Transverse colon (tissue), 4 donors: Measurements from ENCODE around the gene CANT1. TPM values are rescaled to one million over a fixed set of nuclear protein-coding genes. Genes with fewer than 3 reads are reported as not detected.

ENCODE experiments used
- DNase-seq: peaks from one replicate; pipeline ENCODE4 v3.0.0-alpha.2; 2019
- H3K27ac ChIP-seq, 4 donors: fragments of 200-600 bp; sonication (generic); 2 replicates each; pipeline ENCODE4 v1.5.1; 2016 to 2018; ENCODE audit warnings: inconsistent platforms in 4 of 4
- H3K27me3 ChIP-seq: fragments of 200-600 bp; sonication (generic); 2 replicates; pipeline ENCODE4 v1.5.1; 2017; ENCODE audit warnings: inconsistent platforms
- H3K36me3 ChIP-seq, 4 donors: fragments of 200-600 bp; sonication (generic); 2 replicates each; pipeline ENCODE4 v1.5.1; 2017 to 2019; ENCODE audit warnings: inconsistent platforms in 4 of 4
- H3K4me1 ChIP-seq, 4 donors: fragments of 200-600 bp; sonication (generic); 2 replicates each; pipeline ENCODE4 v1.5.1; 2017 to 2020; ENCODE audit warnings: inconsistent platforms in 4 of 4
- H3K4me3 ChIP-seq, 4 donors: fragments of 200-600 bp; sonication (generic); 1 replicate in 1 of 4; 2 replicates in 3 of 4; pipeline versions ENCODE4 v1.5.1 to v1.6.1; 2017 to 2019; ENCODE audit warnings: inconsistent platforms in 4 of 4
- H3K9me3 ChIP-seq, 2 donors: fragments of 200-600 bp; sonication (generic); 2 replicates each; pipeline ENCODE4 v1.5.1; 2017 to 2019; ENCODE audit warnings: inconsistent platforms in 2 of 2
- EP300 ChIP-seq: sonication (generic); formaldehyde crosslinking; IDR thresholded peaks from one replicate; pipeline ENCODE4 v1.6.1; 2017; ENCODE audit warnings: antibody characterized with exemption, low read depth
- POLR2A ChIP-seq: fragments of 450-650 bp; IDR thresholded peaks from one replicate; pipeline ENCODE4 v1.6.1; 2016; ENCODE audit warnings: antibody characterized with exemption, mild to moderate bottlenecking, moderate library complexity
- POLR2AphosphoS5 ChIP-seq, 3 donors: sonication (generic); formaldehyde crosslinking; IDR thresholded peaks; one replicate each; pipeline ENCODE4 v1.6.1; 2016; ENCODE audit warnings: antibody characterized with exemption in 3 of 3
- WGBS, 2 donors: methylation state at CpG; one replicate each; pipeline ENCODE4 v1.1.5; 2018; ENCODE audit warnings: low coverage in 1 of 2; 5-methylcytosine and 5-hydroxymethylcytosine counted together
- in situ Hi-C, 4 donors: fragments of 200-750 bp; cut with MboI; loops; one replicate each; pipeline versions ENCODE4 v1.15.0 to v1.15.1; 2017; ENCODE audit warnings: low sequenced_read_pairs in 3 of 4, low pct_ligation_motif_present in 1 of 4, low pct_unique_long_range_greater_than_20kb in 1 of 4
- intact Hi-C: fragments of 100-400 bp; cut with DNase I; formaldehyde crosslinking; loops from one replicate; pipeline ENCODE4 v1.15.1; 2023; ENCODE audit warnings: low total_unique reads
- total RNA-seq, 4 donors: library from RNA; depleted of rRNA; stranded (reverse); fragments of >200 nt; gene quantifications; one replicate each; pipeline ENCODE4 v1.1.0, GENCODE V29; 2016
- TF ChIP-seq, protein P1 (sequence below), 5 experiments: fragments of 200-600 bp in 3 of 5; fragments of 450-650 bp in 2 of 5; sonication (generic) in 3 of 5; IDR thresholded peaks; 1 replicate in 2 of 5; 2 replicates in 3 of 5; pipeline ENCODE4 v1.5.1; 2016 to 2017; ENCODE audit warnings: antibody characterized with exemption in 5 of 5, inconsistent platforms in 3 of 5, mild to moderate bottlenecking in 2 of 5, moderate library complexity in 1 of 5

CANT1 gene
- total RNA-seq, 4 donors from 2014 or later = 89.4 to 231 (median 138) TPM

DNA sequence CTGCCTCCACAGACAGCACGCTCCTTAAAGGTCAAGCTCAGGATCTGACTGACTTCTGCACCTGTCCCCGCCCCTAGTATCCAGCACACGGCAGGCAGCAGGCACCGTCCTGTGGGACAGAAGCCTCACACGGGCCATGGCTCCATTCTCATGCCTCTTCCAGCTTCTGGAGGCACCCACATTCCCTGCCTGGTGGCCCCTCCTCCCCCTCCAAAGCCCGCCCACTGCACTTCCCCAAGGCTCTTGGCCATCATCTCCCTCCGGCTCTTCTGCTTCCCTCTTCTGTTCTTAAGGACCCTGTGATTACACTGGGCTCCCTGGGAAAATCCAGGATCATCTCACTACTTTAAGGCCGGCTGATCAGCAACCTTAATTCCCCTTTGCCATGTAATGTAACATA lies 3.5 kb downstream of the CANT1 start:
- Histone ChIP-seq H3K36me3 (no peaks in the 10 kb centered on the region), H3K27me3 (no peaks in the 10 kb centered on the region), H3K9me3 (no peaks in the 10 kb centered on the region), H3K27ac (peak overlapping the region; percentile 82 to 95 (median 92)), H3K4me1 (peaks cover 31 to 76% (median 69%) of the 10 kb centered on the region in 4 donors), H3K4me3 (peak overlapping the region in 1 of 4 donors; percentile 5)
- WGBS, 2 donors = 61 to 66% methylated on average over 3 to 8 of the region's 8 CpGs
- DNase-seq = peak; percentile 35
- no peak for TF ChIP-seq POLR2A
- TF ChIP-seq EP300 = no peak
- TF ChIP-seq POLR2AphosphoS5 (IDR thresholded peaks at IDR 0.05) = no peak
- TF ChIP-seq, protein P1, sequence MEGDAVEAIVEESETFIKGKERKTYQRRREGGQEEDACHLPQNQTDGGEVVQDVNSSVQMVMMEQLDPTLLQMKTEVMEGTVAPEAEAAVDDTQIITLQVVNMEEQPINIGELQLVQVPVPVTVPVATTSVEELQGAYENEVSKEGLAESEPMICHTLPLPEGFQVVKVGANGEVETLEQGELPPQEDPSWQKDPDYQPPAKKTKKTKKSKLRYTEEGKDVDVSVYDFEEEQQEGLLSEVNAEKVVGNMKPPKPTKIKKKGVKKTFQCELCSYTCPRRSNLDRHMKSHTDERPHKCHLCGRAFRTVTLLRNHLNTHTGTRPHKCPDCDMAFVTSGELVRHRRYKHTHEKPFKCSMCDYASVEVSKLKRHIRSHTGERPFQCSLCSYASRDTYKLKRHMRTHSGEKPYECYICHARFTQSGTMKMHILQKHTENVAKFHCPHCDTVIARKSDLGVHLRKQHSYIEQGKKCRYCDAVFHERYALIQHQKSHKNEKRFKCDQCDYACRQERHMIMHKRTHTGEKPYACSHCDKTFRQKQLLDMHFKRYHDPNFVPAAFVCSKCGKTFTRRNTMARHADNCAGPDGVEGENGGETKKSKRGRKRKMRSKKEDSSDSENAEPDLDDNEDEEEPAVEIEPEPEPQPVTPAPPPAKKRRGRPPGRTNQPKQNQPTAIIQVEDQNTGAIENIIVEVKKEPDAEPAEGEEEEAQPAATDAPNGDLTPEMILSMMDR (IDR thresholded peaks at IDR 0.05) = no peak
- in situ Hi-C loops (no loop called here), intact Hi-C loops (no loop called here)

- in situ Hi-C loops = no loop called here
- intact Hi-C loops = no loop called here
- no peaks in the 10 kb centered on the region for H3K36me3 ChIP-seq
These were observed 4.3 kb downstream of the CANT1 start for GRCh38 chr17:79005063-79005861.

DNA sequence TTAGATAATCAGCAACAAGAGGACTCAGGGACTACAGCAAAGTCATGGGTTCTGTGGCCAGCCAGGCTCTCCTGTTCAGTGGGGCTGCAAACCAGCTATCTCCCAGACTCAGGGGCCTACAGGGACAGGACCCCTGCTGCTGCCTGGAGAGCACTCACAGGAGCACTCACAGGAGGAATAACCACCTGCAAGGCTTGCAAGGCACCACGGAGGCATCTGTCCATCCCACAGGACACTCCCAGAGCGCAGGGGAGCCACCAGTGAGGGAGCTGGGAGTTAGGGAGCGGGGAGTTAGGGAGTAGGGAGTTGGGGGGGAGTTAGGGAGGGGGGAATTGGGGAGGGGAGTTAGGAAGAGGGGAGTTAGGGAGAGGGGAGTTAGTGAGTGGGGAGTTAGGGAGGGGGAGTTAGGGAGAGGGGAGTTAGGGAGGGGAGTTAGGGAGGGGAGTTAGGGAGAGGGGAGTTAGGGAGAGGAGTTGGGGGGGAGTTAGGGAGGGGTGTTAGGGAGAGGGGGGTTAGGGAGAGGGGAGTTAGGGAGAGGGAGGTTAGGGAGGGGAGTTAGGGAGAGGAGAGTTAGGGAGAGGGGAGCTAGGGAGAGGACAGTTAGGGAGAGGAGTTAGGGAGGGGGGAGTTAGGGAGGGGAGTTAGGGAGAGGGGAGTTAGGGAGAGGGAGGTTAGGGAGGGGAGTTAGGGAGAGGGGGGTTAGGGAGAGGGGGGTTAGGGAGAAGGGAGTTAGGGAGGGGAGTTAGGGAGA lies 5.7 kb downstream of the CANT1 start:
- H3K27me3 ChIP-seq = no peaks in the 10 kb centered on the region
- in situ Hi-C loops (no loop called here), intact Hi-C loops (no loop called here)
- no peaks in the 10 kb centered on the region for H3K36me3 ChIP-seq
- peak overlapping the region in 2 of 4 donors; percentile 0 to 33 for H3K4me3 ChIP-seq
- no peaks in the 10 kb centered on the region for H3K9me3 ChIP-seq
- TF ChIP-seq EP300 = no peak
- no peak for TF ChIP-seq POLR2A
- TF ChIP-seq POLR2AphosphoS5 (IDR thresholded peaks at IDR 0.05) = no peak
- TF ChIP-seq, protein P1 (IDR thresholded peaks at IDR 0.05) = no peak
- peak; percentile 31 for DNase-seq
- 81% methylated on average over 3 of the region's 3 CpGs; no CpG with 5 or more reads in 1 of the 2 donors for WGBS, 2 donors
- peaks cover 26 to 82% (median 71%) of the 10 kb centered on the region in 4 donors for H3K4me1 ChIP-seq
- H3K27ac ChIP-seq = peak overlapping the region in 3 of 4 donors; percentile 81 to 89 (median 83)

More at GRCh38 chr17:79005063-79005861, 4.3 kb downstream of the CANT1 start:
- Histone ChIP-seq H3K4me3 (peak overlapping the region in 2 of 4 donors; percentile 27 to 34), H3K4me1 (peaks cover 28 to 76% (median 73%) of the 10 kb centered on the region in 4 donors), H3K27me3 (no peaks in the 10 kb centered on the region), H3K9me3 (no peaks in the 10 kb centered on the region), H3K27ac (peak overlapping the region; percentile 82 to 95 (median 92))
- DNase-seq = peak; percentile 88
- TF ChIP-seq POLR2A (peak; percentile 92), EP300 (no peak), POLR2AphosphoS5 (IDR thresholded peaks at IDR 0.05) (peak; percentile 82 to 94 (median 91))
- TF ChIP-seq, protein P1 (IDR thresholded peaks at IDR 0.05) = peak in 1 of 5 experiments; percentile 24
- WGBS, 2 donors = 51% methylated on average over 12 of the region's 12 CpGs; no CpG with 5 or more reads in 1 of the 2 donors
